GM12878 (cell line): ENCODE results near the gene SCN4A. TPM values are rescaled to one million over a fixed set of nuclear protein-coding genes. Genes with fewer than 3 reads are reported as not detected.

Experiments
- BMI1 ChIP-seq: fragments of 450-650 bp; IDR thresholded peaks from 2 replicates; pipeline ENCODE4 v1.6.1; 2016; ENCODE audit warnings: mild to moderate bottlenecking, moderate library complexity, borderline replicate concordance
- HDAC2 ChIP-seq: fragments of 200-600 bp; sonication (generic); IDR thresholded peaks from 2 replicates; pipeline ENCODE4 v1.6.1; 2017
- HDAC6 ChIP-seq: fragments of 200-600 bp; sonication (generic); IDR thresholded peaks from one replicate; pipeline ENCODE4 v1.8.0; 2017; ENCODE audit warnings: antibody characterized with exemption; ENCODE audit not compliant: unreplicated experiment
- KLF5 ChIP-seq: fragments of 450-650 bp; IDR thresholded peaks from 2 replicates; pipeline ENCODE4 v1.6.1; 2014; ENCODE audit warnings: mild to moderate bottlenecking; ENCODE audit not compliant: partially characterized antibody
- MXI1 ChIP-seq: fragments of 150-350 bp; IDR thresholded peaks from 2 replicates; pipeline ENCODE4 v1.6.1; 2011; ENCODE audit warnings: low read depth, mild to moderate bottlenecking, inconsistent platforms, low read length, improper control_type of control experiment
- NRF1 ChIP-seq: conservative IDR thresholded peaks from 2 replicates; pipeline ENCODE4 v1.6.1; 2011; ENCODE audit warnings: mild to moderate bottlenecking, low read depth, low read length, improper control_type of control experiment
- PAX8 ChIP-seq: fragments of 450-650 bp; IDR thresholded peaks from 2 replicates; pipeline ENCODE4 v1.6.1; 2017; ENCODE audit warnings: mild to moderate bottlenecking, moderate library complexity
- POU2F2 ChIP-seq: IDR thresholded peaks from 3 replicates; pipeline ENCODE4 v1.6.1; 2011; ENCODE audit warnings: low read depth, mild to moderate bottlenecking, low read length, borderline replicate concordance
- RAD21 ChIP-seq: IDR thresholded peaks from 2 replicates; pipeline ENCODE4 v1.6.1; 2011; ENCODE audit warnings: mild to moderate bottlenecking, low read depth, low read length, moderate library complexity; ENCODE audit not compliant: insufficient read depth
- SIN3A ChIP-seq: IDR thresholded peaks from 2 replicates; pipeline ENCODE4 v1.6.1; 2012; ENCODE audit warnings: low read depth, low read length, improper control_type of control experiment
- SREBF1 ChIP-seq: IDR thresholded peaks from 2 replicates; pipeline ENCODE4 v1.6.1; 2012; ENCODE audit warnings: mild to moderate bottlenecking, low read length
- ZNF207 ChIP-seq: fragments of 450-650 bp; IDR thresholded peaks from 2 replicates; pipeline ENCODE4 v1.6.1; 2014; ENCODE audit warnings: antibody characterized with exemption, mild to moderate bottlenecking, borderline replicate concordance
- ZSCAN29 ChIP-seq: fragments of 450-650 bp; IDR thresholded peaks from 2 replicates; pipeline ENCODE4 v1.6.1; 2017; ENCODE audit warnings: mild to moderate bottlenecking, moderate library complexity
- polyA plus RNA-seq, 11 experiments: library from polyadenylated mRNA; depleted of rRNA in 4 of 11; unstranded in 6 of 11; stranded (reverse) in 5 of 11; fragments of >200 nt; fragmentation: Nextera tagmentation in 4 of 11; fragmentation: Illumina TruSeq in 1 of 11; extraction: Ambion mirVana in 4 of 11; extraction: Trizol in 1 of 11; gene quantifications; 1 replicate in 1 of 11; 2 replicates in 10 of 11; pipeline versions ENCODE4 v1.2.1 to v1.2.3, GENCODE V29; 2011 to 2016; ENCODE audit warnings: inconsistent platforms in 2 of 11, missing spikeins in 2 of 11, low read depth in 1 of 11
- total RNA-seq, 4 experiments: library from RNA; depleted of rRNA in 3 of 4; stranded (reverse); fragments of >200 nt in 3 of 4; fragmentation: Illumina TruSeq in 1 of 4; extraction: Trizol in 1 of 4; gene quantifications; 2 replicates each; pipeline versions ENCODE4 v1.2.1 to v1.2.3, GENCODE V29; 2013 to 2021
- TF ChIP-seq, protein P1 (sequence below): fragments of 450-650 bp; IDR thresholded peaks from 2 replicates; pipeline ENCODE4 v1.6.1; 2017; ENCODE audit warnings: mild to moderate bottlenecking, moderate library complexity
- TF ChIP-seq, protein P2 (sequence below): IDR thresholded peaks from 2 replicates; pipeline ENCODE4 v1.6.1; 2011; ENCODE audit warnings: mild to moderate bottlenecking, low read depth, low read length, moderate library complexity; ENCODE audit not compliant: insufficient replicate concordance

SCN4A gene
- total and polyA plus RNA-seq, 10 of the 15 experiments (the other 5 are each of a cell fraction or from before 2014, with no cell fraction given): under 0.01 to 0.15 (median 0.07) TPM; not detected in 4

DNA sequence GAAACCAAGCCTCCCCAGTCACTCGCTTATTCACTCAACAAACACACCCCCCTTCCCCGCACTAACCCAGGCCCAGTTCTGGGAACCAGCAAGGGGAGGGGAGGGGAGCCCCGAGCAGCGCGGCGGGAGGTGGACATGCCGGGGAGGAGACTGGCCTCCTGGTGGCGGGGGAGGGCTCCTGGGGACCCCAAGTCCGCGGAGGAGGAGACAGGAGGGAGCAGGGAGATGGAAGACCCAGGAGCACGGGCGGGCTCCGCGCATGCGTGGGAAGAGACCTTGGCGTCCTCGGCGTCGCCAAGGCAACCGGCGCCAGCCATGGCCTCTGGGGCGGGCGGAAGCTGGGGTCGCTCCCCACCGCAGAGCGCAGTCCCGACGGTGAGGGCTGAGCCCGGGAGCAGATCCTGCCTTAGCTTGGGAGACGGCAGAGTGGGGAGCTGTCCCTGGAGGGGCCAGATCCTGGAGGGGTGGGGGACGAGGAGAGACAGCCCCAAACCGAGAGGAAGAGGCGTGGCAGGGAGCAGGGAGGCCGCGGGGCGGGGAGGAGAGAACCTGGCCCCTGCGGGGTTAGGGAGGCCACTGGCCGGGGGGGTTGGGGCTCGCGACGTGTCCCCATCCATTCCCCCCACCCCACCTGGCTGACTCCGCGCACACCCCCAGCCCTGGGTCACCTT, 25.5 kb upstream of the SCN4A start, which contains the start of gene PRR29 (continued):
- TF ChIP-seq, protein P1, sequence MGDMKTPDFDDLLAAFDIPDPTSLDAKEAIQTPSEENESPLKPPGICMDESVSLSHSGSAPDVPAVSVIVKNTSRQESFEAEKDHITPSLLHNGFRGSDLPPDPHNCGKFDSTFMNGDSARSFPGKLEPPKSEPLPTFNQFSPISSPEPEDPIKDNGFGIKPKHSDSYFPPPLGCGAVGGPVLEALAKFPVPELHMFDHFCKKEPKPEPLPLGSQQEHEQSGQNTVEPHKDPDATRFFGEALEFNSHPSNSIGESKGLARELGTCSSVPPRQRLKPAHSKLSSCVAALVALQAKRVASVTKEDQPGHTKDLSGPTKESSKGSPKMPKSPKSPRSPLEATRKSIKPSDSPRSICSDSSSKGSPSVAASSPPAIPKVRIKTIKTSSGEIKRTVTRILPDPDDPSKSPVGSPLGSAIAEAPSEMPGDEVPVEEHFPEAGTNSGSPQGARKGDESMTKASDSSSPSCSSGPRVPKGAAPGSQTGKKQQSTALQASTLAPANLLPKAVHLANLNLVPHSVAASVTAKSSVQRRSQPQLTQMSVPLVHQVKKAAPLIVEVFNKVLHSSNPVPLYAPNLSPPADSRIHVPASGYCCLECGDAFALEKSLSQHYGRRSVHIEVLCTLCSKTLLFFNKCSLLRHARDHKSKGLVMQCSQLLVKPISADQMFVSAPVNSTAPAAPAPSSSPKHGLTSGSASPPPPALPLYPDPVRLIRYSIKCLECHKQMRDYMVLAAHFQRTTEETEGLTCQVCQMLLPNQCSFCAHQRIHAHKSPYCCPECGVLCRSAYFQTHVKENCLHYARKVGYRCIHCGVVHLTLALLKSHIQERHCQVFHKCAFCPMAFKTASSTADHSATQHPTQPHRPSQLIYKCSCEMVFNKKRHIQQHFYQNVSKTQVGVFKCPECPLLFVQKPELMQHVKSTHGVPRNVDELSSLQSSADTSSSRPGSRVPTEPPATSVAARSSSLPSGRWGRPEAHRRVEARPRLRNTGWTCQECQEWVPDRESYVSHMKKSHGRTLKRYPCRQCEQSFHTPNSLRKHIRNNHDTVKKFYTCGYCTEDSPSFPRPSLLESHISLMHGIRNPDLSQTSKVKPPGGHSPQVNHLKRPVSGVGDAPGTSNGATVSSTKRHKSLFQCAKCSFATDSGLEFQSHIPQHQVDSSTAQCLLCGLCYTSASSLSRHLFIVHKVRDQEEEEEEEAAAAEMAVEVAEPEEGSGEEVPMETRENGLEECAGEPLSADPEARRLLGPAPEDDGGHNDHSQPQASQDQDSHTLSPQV: no peak
- TF ChIP-seq BMI1 (peak; percentile 95), POU2F2 (0 out of 3 replicates have a peak, but pooled peaks have one; percentile 8), KLF5 (no peak), PAX8 (no peak), SREBF1 (no peak), HDAC2 (no peak), NRF1 (peak; percentile 73), HDAC6 (no peak), ZNF207 (no peak), SIN3A (0 out of 2 replicates have a peak, but pooled peaks have one; percentile 74), MXI1 (peak; percentile 77; the same call in 1 of the 2 replicates), RAD21 (no peak), ZSCAN29 (no peak)
- TF ChIP-seq, protein P2, sequence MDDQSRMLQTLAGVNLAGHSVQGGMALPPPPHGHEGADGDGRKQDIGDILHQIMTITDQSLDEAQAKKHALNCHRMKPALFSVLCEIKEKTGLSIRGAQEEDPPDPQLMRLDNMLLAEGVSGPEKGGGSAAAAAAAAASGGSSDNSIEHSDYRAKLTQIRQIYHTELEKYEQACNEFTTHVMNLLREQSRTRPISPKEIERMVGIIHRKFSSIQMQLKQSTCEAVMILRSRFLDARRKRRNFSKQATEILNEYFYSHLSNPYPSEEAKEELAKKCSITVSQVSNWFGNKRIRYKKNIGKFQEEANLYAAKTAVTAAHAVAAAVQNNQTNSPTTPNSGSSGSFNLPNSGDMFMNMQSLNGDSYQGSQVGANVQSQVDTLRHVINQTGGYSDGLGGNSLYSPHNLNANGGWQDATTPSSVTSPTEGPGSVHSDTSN: no peak
